H9 (cell line): ENCODE measurements around the gene PKD2L1. TPM values are rescaled to one million over a fixed set of nuclear protein-coding genes. Genes with fewer than 3 reads are reported as not detected.

Source experiments
- DNase-seq: peaks from one replicate; pipeline ENCODE4 v3.0.0-alpha.2; 2017
- H2AFZ ChIP-seq: one replicate; pipeline ENCODE4 v1.6.1; 2013; ENCODE audit warnings: mild to moderate bottlenecking, low read length, control low read depth, moderate library complexity
- H2AK5ac ChIP-seq: 2 replicates; pipeline ENCODE4 v1.6.1; 2013; ENCODE audit warnings: low read length, control low read depth, mixed read lengths; ENCODE audit not compliant: insufficient read length
- H2BK120ac ChIP-seq: one replicate; pipeline ENCODE4 v1.6.1; 2013; ENCODE audit warnings: low read depth, mild to moderate bottlenecking, low read length, control low read depth, inconsistent platforms; ENCODE audit not compliant: poor library complexity, severe bottlenecking
- H2BK12ac ChIP-seq: 2 replicates; pipeline ENCODE4 v1.6.1; 2013; ENCODE audit warnings: low read length, control low read depth, mixed read lengths, low read depth; ENCODE audit not compliant: insufficient read length
- H2BK15ac ChIP-seq: 2 replicates; pipeline ENCODE4 v1.6.1; 2013; ENCODE audit warnings: low read depth, low read length, control low read depth
- H2BK20ac ChIP-seq: one replicate; pipeline ENCODE4 v1.6.1; 2013; ENCODE audit warnings: low read depth, mild to moderate bottlenecking, low read length, control low read depth, inconsistent platforms; ENCODE audit not compliant: poor library complexity, severe bottlenecking
- H2BK5ac ChIP-seq: 2 replicates; pipeline ENCODE4 v1.6.1; 2013; ENCODE audit warnings: low read length, control low read depth, mixed read lengths; ENCODE audit not compliant: insufficient read length
- H3K14ac ChIP-seq: 2 replicates; pipeline ENCODE4 v1.6.1; 2013; ENCODE audit warnings: low read length, control low read depth; ENCODE audit not compliant: insufficient read depth
- H3K18ac ChIP-seq: 2 replicates; pipeline ENCODE4 v1.6.1; 2013; ENCODE audit warnings: low read depth, mild to moderate bottlenecking, mixed read lengths, low read length, control low read depth; ENCODE audit not compliant: insufficient read length
- H3K23ac ChIP-seq: 2 replicates; pipeline ENCODE4 v1.6.1; 2013; ENCODE audit warnings: low read length, control low read depth, mixed read lengths, low read depth; ENCODE audit not compliant: insufficient read length
- H3K23me2 ChIP-seq: 2 replicates; pipeline ENCODE4 v1.6.1; 2013; ENCODE audit warnings: low read depth, mild to moderate bottlenecking, mixed read lengths, low read length, control low read depth; ENCODE audit not compliant: insufficient read length, poor library complexity, severe bottlenecking
- H3K27ac ChIP-seq: 2 replicates; pipeline ENCODE4 v1.5.1; 2013; ENCODE audit warnings: low read length, control low read depth, mixed read lengths, low read depth; ENCODE audit not compliant: insufficient read length
- H3K27me3 ChIP-seq: 2 replicates; pipeline ENCODE4 v1.6.1; 2013; ENCODE audit warnings: low read length, control low read depth, inconsistent platforms; ENCODE audit not compliant: insufficient read depth
- H3K4ac ChIP-seq: 2 replicates; pipeline ENCODE4 v1.6.1; 2013; ENCODE audit warnings: low read depth, mild to moderate bottlenecking, control low read depth, inconsistent platforms, low read length, moderate library complexity
- H3K4me1 ChIP-seq: 2 replicates; pipeline ENCODE4 v1.6.1; 2013; ENCODE audit warnings: low read length, control low read depth, inconsistent platforms; ENCODE audit not compliant: insufficient read depth
- H3K4me2 ChIP-seq: 2 replicates; pipeline ENCODE4 v1.6.1; 2013; ENCODE audit warnings: low read length, control low read depth, mixed read lengths; ENCODE audit not compliant: insufficient read length, insufficient read depth
- H3K56ac ChIP-seq: 2 replicates; pipeline ENCODE4 v1.6.1; 2013; ENCODE audit warnings: low read depth, mild to moderate bottlenecking, mixed read lengths, low read length, control low read depth; ENCODE audit not compliant: insufficient read length
- H3K79me1 ChIP-seq: 2 replicates; pipeline ENCODE4 v1.6.1; 2013; ENCODE audit warnings: low read depth, mild to moderate bottlenecking, moderate library complexity, low read length, control low read depth, inconsistent platforms; ENCODE audit not compliant: insufficient read depth, poor library complexity, severe bottlenecking
- H3K79me2 ChIP-seq: 2 replicates; pipeline ENCODE4 v1.6.1; 2013; ENCODE audit warnings: low read length, control low read depth, inconsistent platforms; ENCODE audit not compliant: insufficient read depth
- H3K9ac ChIP-seq: 2 replicates; pipeline ENCODE4 v1.6.1; 2013; ENCODE audit warnings: low read length, control low read depth, mixed read lengths; ENCODE audit not compliant: insufficient read length; ENCODE audit errors: extremely low read depth
- H3K9me3 ChIP-seq: one replicate; pipeline ENCODE4 v1.6.1; 2013; ENCODE audit warnings: low read depth, low read length, inconsistent platforms; ENCODE audit not compliant: control insufficient read depth
- H3T11ph ChIP-seq: one replicate; pipeline ENCODE4 v1.6.1; 2013; ENCODE audit warnings: mild to moderate bottlenecking, low read length, control low read depth, inconsistent platforms
- H4K20me1 ChIP-seq: one replicate; pipeline ENCODE4 v1.6.1; 2013; ENCODE audit not compliant: control insufficient read depth, insufficient read length, insufficient read depth
- H4K5ac ChIP-seq: 2 replicates; pipeline ENCODE4 v1.6.1; 2013; ENCODE audit warnings: low read depth, mild to moderate bottlenecking, mixed read lengths, low read length, control low read depth; ENCODE audit not compliant: insufficient read length
- H4K8ac ChIP-seq: replicated peaks from 2 replicates; pipeline ENCODE4 v1.6.1; 2013; ENCODE audit warnings: low read length, control low read depth, mixed read lengths, low read depth; ENCODE audit not compliant: insufficient read length
- H4K91ac ChIP-seq: 2 replicates; pipeline ENCODE4 v1.6.1; 2013; ENCODE audit warnings: low read depth, mild to moderate bottlenecking, moderate library complexity, mixed read lengths, low read length, control low read depth; ENCODE audit not compliant: insufficient read length
- H3K27ac Mint-ChIP-seq, 3 experiments: 2 replicates in 2 of 3; 3 replicates in 1 of 3; pipeline ENCODE4 v1.8.0; 2020 to 2021; ENCODE audit warnings: mixed read lengths in 3 of 3, mild to moderate bottlenecking in 1 of 3, moderate library complexity in 1 of 3
- H3K27me3 Mint-ChIP-seq: 2 replicates; pipeline ENCODE4 v1.8.0; 2021; ENCODE audit warnings: low read depth, mild to moderate bottlenecking, moderate library complexity, mixed read lengths
- H3K36me3 Mint-ChIP-seq, 3 experiments: 2 replicates in 2 of 3; 3 replicates in 1 of 3; pipeline ENCODE4 v1.8.0; 2020 to 2021; ENCODE audit warnings: low read depth in 3 of 3, mixed read lengths in 3 of 3; ENCODE audit not compliant: insufficient read depth in 1 of 3
- H3K4me1 Mint-ChIP-seq, 2 experiments: 2 replicates each; pipeline ENCODE4 v1.8.0; 2020; ENCODE audit warnings: mixed read lengths in 2 of 2
- H3K4me3 Mint-ChIP-seq, 2 experiments: 2 replicates in 1 of 2; 3 replicates in 1 of 2; pipeline ENCODE4 v1.8.0; 2020 to 2021; ENCODE audit warnings: mild to moderate bottlenecking in 2 of 2, mixed read lengths in 2 of 2, moderate library complexity in 1 of 2
- H3K9me3 Mint-ChIP-seq, 2 experiments: 2 replicates in 1 of 2; 3 replicates in 1 of 2; pipeline ENCODE4 v1.8.0; 2020; ENCODE audit warnings: mild to moderate bottlenecking in 2 of 2, mixed read lengths in 2 of 2, moderate library complexity in 1 of 2
- CTCF ChIP-seq: fragments of 200-600 bp; sonication (generic); conservative IDR thresholded peaks from 3 replicates; pipeline ENCODE4 v1.8.0; 2021; ENCODE audit warnings: antibody characterized with exemption, mild to moderate bottlenecking
- WGBS: extraction: QIAGEN DNeasy Blood & Tissue Kit; methylation state at CpG from one replicate; pipeline ENCODE4 v1.1.7; 2013; ENCODE audit warnings: missing lambda C conversion rate, low lambda C conversion rate, mixed read lengths; ENCODE audit not compliant: insufficient read length; ENCODE audit errors: extremely low coverage; 5-methylcytosine and 5-hydroxymethylcytosine counted together
- total RNA-seq: library from RNA; stranded (reverse); gene quantifications from 2 replicates; pipeline ENCODE4 v1.2.1, GENCODE V29; 2021

The PKD2L1 gene
- total RNA-seq, 1 experiment from 2014 or later = 0.20 TPM

GRCh38 chr10:100327007-100327717 is 2.9 kb downstream of the PKD2L1 start:
- Histone ChIP-seq H3K4me1 (no peaks in the 10 kb centered on the region), H3K14ac (no peak overlapping the region), H3K9me3 (no peaks in the 10 kb centered on the region), H3K79me2 (no peaks in the 10 kb centered on the region), H2AK5ac (no peak overlapping the region), H4K8ac (no peak overlapping the region), H2BK15ac (no peak overlapping the region), H4K20me1 (no peaks in the 10 kb centered on the region), H3K79me1 (no peaks in the 10 kb centered on the region), H3K27ac (no peak overlapping the region), H4K91ac (no peak overlapping the region), H2BK12ac (no peak overlapping the region), H3K27me3 (no peaks in the 10 kb centered on the region), H3K4ac (no peak overlapping the region), H3K23me2 (no peaks in the 10 kb centered on the region), H2BK120ac (no peak overlapping the region), H3K56ac (no peak overlapping the region), H3T11ph (no peak overlapping the region), H3K18ac (no peak overlapping the region), H3K9ac (no peak overlapping the region), H4K5ac (no peak overlapping the region), H2AFZ (no peak overlapping the region), H3K4me2 (no peak overlapping the region), H2BK20ac (no peak overlapping the region), H2BK5ac (no peak overlapping the region), H3K23ac (no peak overlapping the region)
- Mint-ChIP-seq H3K4me3 (no peak overlapping the region), H3K36me3 (no peaks in the 10 kb centered on the region), H3K27ac (no peak overlapping the region), H3K9me3 (no peaks in the 10 kb centered on the region), H3K4me1 (0 out of 4 replicates have a peak, but pooled peaks cover 0 to 5% of the 10 kb centered on the region in 2 experiments), H3K27me3 (peaks cover 75% of the 10 kb centered on the region)
- no peak for DNase-seq
- TF ChIP-seq CTCF = no peak
- WGBS = no CpG with 5 or more reads among the region's 8 CpGs
